Endometrial microvascular endothelial cells (primary cell): ENCODE measurements around the gene ZNF497. TPM values are rescaled to one million over a fixed set of nuclear protein-coding genes. Genes with fewer than 3 reads are reported as not detected.
"Not testable (repeated sequence)": the region's sequence is repeated elsewhere in the genome, so short reads cannot be mapped to it uniquely, and the experiment has no call there.

ENCODE experiments used
- in situ Hi-C: cut with HindIII; loops from 2 replicates; pipeline ENCODE4 v1.10.0; 2017; ENCODE audit warnings: low sequenced_read_pairs, low pct_unique_long_range_greater_than_20kb; ENCODE audit errors: inconsistent ontology term
- total RNA-seq: library from RNA; depleted of rRNA; stranded (reverse); fragments of >200 nt; gene quantifications from one replicate; pipeline ENCODE4 v1.2.3, GENCODE V29; 2015; ENCODE audit errors: inconsistent ontology term

ZNF497 gene
- total RNA-seq, 1 donor from 2014 or later: 0.19 TPM

DNA sequence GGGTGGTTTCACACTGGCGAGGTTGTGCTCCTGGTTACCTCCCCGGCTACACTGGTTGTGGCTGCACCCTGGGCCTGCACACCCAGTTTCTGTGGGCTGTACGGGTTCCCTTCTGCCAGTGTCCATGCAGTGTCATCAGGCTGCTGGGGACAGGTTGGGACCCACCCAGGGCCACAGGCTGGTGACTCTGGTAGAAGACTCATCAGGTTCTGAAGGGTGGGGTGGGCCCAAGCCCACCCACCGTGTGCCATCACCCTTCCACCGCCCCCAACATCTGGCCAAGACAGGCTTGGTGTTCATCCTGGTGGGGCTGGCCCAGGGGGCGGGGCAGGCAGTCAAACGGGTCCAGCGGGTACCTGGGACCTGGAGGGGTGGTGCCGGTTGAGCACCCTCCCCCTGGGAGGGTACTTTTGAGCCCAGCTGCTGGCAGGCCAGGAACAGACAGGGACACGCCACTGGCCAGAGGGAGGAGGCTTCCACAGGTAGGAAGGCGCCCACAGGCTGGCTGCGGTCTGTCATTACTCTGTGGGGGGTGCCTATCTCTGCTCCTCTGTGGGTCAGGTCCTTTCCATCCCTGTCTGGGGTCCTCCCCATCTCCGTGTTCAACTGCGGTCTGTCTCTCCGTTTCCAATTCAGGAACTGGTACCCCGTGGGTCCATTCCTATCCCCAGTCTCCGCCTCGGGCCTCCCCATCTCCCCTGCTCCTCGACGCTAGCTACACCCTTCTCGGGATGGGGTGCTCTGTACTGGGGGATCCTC lies 32.8 kb upstream of the ZNF497 start, which contains the start of gene RNF225:
Gene RNF225 (plus strand): TSS at position 437 of the 759 bp plus-strand sequence. CDS start 434 bp downstream, outside the sequence.
- in situ Hi-C loops: no loop called here

DNA sequence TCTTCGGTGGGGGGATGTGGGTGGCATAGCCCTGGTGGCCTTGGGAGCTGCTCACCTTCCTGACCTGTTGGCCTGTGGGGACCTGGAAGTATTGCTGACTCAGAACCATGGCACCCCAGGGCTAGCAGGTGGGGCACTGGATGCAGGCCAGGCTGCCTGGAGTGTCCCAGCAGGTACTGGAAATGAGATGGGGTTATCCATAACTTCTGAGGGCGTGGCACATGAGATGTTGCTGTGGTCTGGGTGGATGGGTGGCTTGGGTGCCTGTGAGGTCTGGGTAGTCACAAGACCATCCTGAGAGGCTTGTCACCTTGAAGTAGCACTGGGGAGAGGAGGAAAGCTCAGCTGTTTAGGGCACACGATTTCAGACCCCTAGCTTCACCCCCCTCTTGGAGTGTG lies 32.3 kb upstream of the ZNF497 start:
- in situ Hi-C loops: no loop called here

DNA sequence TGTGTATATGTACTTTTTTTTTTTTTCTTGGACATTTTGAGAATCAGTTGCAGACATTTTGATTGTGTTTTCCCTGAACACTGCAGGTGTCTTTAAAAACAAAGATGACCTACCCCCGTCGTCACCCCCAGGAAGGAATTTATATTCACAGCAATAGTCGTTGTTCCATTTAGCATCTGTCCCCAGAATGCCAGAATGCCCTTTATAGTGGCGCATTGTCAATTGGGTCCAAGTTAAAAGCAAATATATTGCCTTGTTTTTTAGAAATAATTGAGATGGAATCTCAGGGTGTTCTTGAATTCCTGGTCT lies 31.1 kb upstream of the ZNF497 start:
- in situ Hi-C loops: no loop called here

DNA sequence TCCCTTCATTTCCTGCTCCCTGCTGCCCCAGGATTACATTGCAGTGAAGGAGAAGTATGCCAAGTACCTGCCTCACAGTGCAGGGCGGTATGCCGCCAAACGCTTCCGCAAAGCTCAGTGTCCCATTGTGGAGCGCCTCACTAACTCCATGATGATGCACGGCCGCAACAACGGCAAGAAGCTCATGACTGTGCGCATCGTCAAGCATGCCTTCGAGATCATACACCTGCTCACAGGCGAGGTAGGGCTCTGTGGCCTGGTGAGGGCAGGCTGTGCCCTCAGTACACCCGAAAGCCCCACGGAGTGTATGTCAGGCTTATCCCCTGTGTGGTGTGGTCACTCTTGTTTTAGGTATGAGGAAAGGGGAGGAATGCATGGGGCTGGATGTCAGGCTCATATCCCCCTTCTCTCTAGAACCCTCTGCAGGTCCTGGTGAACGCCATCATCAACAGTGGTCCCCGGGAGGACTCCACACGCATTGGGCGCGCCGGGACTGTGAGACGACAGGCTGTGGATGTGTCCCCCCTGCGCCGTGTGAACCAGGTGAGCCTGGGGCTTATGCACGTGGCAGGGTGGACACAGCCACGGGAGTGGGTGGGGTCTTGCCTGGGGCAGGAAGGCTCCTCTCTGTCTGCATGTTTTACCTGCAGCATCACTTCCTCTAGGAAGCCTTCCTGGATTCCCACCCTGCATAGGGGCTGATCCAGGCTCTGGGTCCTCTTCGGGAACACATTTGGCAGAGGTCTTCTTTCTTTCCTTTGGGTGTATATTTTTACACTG lies 30.6 kb upstream of the ZNF497 start:
- in situ Hi-C loops: no loop called here

DNA sequence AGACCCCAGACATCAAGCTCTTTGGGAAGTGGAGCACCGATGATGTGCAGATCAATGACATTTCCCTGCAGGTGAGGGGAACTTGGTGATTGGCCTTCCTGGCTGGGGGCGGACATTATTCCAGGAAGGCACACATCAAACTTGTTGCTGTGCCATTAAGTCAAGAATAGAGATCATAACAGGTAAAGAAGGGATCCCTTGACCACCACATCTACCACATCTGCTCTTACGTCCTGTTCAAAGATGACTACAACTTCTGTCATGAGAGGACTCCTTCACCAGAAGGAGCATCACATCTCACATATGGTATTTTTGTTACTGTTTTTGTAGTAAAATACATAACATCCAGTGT lies 25.6 kb upstream of the ZNF497 start:
- in situ Hi-C loops: no loop called here

DNA sequence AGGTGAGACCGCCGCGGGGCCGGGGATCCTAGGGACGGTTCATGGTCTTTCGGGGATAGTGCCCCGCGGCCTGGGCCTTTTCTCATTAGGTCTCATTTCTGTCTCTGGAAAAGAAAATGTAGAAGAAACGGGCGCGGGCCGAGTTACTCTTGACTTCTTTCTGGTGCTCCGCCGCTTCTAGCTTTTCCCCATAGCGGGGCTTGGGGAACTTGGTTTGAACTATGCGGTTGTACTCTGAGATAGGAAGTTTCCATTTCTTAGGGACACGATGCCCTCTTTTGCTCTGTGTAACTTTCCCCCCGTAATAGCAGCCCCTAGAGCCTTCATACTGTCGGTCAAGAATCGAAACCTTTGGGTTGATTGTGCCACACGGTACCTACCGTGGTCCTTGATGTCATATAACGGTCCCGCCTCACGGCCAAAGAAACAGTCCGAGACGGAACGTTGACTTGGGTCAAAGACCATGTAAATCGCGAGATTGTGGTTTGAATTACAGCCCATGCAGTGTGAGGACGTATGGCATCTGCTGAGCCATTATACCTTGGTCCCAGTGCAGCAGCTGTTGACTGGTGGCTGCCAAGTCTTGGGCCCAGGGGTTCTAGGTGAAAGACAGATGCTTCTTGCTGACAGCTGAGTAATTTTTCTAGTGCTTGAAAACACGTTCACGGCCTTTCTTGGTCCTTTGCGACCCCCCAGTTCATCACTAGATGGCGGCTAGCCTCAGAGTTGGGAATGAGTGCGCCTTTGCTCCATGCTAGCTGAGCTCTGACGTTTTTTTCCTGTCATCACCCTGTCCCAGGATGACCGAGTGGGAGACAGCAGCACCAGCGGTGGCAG lies 25.0 kb upstream of the ZNF497 start:
- in situ Hi-C loops: no loop called here

DNA sequence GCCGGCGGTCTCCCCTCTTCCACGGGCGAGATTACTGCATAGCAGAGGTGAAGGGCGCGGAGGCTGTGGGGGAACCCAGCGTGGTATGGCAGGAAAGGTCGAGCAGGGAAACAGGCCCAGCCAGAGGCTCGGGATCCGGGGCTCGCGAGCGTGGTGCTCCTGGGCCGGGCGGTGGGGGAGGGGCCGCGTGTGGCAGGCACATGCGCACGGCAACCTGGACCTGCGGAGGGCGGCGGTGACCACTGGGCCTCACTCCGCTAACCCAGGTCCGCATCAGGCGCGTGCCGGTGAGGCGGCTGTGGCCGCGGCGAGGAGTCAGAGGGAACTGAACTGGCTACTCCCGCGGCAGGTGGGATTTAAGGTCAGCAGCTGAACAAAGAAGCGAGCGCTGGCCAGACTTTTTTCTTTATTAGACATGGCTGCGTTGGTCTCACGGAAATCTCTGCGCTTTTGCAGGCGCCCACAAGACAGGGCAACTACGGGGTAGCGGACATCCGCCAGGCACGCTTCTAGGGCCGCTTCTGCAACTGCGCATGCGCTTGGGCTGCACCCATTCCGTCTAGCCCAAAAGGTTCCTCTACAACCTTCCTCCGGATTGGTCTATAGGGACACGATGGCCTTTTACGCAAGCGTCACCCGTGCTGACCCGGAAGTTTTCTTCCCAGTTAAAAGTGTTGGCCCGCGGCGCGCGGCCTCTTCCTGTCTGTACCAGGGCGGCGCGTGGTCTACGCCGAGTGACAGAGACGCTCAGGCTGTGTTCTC lies 24.2 kb upstream of the ZNF497 start, which contains the start of gene RPS5:
Gene RPS5 (plus strand): TSS at position 694 of the 762 bp plus-strand sequence. CDS start 869 bp downstream, outside the sequence.
- in situ Hi-C loops: no loop called here

DNA sequence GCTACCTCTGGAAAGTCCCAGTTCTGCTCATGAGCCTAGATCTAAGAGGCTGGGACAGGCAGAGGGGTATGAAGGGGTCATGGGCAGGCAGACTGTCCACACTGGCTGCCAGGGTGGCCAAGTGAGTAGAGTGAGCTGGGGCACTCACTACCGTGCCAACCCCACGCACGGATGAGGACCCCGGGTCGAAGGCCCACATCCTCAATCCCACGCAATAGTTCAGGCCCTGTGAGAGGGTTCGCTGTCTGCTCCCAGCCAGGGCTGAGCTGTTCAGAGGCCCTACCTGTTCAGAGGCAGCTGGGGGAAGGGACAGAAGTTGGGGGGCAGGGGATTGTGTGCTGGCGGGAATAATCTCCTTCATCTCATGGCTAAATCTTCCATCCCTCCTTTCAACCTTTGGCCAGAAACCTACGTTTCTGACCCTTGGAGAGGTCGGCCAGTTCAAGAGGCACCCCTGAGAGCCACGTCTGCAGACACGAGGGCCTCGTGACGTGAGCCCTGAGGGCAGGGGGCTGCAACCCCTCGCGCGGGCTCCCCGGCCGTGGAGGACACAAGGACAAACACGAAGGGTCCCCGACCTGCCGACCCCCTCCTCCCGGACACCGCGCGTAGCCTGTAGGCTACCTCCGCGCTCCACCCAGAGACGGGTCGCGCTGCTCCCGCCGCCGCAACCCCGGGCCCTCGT lies 23.5 kb upstream of the ZNF497 start:
- in situ Hi-C loops: no loop called here

DNA sequence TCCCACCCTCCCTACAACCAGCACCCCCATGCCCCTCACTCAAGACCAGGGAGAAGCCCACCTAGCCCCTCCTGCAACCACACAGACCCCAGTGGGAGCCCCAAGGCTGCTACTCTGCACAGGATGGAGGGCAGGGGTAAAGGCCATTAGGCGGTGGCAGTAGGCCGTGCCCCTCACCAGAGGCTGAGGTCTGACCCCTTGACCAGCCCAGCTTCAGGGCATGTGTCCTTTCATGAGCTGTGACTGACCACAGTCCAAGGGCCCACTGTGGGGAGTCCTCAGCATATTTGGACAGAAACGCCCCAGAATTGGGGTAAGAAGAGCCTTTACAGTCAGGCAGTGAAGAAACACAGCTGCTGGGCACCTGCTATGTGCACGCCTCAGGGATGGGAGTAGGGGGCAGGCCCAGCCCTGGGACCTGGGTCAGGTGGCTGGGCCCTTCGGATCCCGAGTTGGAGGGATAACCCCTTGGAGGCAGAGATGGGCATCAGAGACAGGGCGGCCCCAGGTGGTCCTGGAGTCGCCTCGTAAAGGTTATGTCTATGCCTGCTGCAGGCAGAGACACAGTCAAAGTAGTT lies 22.9 kb upstream of the ZNF497 start:
- in situ Hi-C loops: no loop called here

DNA sequence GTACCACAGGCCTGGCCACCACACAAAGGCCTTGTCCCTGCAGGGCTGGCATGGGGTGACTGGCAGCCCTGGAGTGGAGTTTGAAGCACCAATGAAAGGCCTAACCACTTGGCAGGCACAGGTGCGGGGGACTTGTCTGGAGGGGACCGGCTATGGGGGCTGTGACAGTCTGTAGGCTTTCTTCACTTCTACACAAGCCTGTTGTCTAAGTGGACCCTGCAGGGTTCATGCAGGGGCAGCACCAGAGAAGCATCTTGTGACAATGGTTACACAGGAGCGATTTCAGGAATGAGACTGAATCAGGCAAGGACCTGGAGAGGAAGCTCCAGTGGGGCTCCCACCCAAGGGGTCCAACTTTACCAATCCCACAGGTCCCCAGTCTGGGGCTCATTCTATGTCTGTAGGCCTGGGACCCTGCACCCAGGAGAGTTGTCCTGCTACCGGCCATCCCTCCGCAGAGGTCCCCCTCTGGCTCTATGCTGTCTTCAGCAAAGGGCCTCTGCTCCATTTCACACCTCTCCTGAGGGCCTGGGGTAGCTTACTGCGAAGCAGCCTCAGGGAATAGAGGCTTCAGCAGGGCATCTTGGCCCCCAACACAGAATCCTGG lies 20.5 kb upstream of the ZNF497 start:
- in situ Hi-C loops: no loop called here

DNA sequence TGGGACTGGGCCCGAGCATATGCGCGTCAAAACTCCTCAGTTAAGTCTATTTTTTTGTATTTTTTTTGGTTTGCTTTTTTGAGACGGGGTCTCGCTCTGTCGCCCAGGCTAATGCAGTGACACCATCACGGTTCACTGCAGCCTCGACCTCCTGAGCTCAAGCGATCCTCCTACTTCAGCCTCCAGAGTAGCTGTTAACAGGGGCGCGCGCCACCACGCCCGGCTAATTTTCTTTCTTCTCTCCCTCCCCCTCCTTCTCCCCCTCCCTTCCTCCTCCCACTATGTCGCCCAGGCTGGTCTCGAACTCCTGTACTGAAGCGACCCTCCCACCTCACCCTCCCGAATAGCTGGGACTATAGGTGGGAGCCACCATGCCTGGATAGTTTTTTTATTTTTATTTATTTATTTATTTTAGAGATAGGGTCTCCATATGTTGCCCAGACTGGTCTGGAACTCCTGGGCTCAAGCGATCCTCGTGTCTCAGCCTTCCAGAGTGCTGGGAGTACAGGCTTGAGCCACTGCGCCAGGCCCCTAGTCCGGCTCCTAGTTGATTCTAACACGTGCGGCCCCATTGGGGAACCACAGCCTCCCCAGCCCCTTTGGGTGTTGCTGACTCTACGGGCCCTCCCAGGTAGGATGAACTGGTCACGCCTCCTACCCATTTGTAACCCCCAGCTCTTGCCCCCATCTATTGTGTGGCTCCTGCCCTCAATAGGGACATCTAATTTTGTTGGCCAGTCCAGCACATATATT lies 19.1 kb upstream of the ZNF497 start:
- in situ Hi-C loops: no loop called here

DNA sequence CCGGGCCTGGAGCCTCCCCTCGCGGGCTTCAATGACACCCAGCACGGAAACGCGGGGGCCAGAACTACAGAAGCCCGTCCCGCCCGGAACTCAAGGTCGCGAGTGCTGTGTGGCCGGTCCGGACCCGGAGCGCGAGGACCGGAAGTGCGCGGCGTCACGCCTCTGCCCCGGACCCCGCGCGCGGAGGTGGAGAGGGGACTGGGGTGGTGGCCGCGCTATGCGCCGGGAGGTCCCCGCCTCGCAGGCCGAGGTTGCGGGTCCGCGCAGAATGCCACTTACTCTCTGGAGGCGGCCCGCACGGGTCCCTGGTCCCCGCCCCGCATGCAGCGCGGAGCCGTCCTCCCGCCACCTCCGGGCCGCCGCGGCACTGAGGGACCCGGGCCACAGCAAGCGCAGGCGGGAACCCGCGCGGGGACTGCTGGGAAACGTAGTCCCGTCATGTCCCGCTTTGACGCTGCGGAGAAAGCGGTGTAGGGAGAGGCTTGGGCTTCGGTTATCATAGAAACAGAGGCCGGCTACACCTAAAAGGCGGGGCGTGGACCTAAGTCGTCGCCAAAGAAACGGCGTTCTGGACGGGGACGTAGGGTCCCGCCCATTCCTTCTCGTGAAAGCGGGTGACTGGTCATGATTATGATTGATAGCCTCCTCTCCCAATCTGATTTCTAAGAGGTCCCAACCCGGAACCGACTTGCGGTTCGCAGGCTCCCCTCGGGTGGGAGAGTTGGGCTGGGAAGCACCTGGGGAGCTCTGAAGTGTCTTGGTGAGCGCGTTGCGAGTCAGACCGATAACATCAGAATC lies 18.3 kb upstream of the ZNF497 start, which contains the start of gene ZNF837:
Gene ZNF837 (minus strand): TSS at position 369 of the 798 bp plus-strand sequence. CDS start 11,698 bp downstream, outside the sequence.
- in situ Hi-C loops: no loop called here

DNA sequence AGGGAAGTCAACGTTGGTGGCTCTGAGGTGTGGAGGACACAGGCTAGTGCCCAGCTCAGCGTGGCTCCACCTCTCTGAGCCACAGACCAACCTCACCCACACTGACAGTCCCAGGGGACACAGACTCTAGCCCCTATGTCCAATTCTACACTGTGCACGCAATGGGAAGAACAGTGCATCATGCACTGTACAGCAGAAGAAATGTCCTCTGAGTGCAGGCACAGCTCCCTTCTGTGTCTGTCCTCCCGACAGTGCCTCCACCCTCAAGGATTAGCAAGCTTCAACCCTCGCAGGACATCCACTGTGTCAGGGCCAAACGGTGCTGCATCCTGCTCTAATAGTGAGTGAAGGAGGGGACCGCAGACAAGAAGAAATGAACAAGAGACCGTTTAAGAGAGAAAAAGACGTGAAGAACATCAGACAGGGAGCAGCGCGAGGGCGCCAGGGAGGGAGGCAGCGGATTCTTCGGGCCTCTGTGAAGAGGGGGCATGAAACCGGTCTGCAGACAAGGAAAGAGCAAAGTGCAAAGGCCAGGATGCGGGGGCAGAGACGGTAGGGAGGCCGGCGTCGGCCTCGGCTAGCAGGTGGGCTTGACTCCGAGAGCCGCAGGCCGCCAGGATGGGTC lies 17.6 kb upstream of the ZNF497 start:
- in situ Hi-C loops: no loop called here

DNA sequence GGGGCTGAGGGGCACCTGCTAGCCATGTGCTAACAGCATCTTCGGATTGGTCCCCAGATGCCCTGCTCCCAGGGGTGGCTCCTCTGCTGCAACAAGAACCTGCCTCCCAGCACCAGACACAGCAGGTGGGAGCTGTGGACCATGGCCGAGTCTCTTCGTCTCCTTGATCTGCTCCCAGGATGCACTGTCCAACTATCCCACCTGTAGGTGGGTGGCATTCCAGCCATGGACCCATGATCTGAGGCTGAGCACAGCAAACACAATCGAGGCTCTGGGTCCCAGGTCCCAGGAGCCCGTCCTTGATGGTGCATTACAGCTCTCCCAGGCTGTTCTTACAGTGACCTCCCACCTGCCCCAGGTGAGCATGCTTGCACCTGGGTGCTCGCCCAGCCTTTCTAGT lies 16.7 kb upstream of the ZNF497 start:
- in situ Hi-C loops: no loop called here

DNA sequence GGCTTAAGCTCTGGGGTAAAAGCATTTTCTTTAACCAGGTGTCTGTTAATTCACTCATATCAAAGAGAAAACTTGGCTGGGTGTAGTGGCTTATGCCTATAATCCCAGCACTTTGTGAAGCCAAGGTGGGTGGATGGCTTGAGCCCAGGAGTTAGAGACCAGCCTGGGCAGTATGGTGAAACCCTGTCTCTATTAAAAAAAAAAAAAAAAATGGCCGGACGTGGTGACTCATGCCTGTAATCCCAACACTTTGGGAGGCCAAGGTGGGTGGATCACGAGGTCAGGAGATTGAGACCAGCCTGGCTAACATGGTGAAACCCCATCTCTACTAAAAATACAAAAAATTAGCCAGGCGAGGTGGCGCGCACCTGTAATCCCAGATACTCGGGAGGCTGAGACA lies 14.2 kb upstream of the ZNF497 start:
- in situ Hi-C loops: not testable (repeated sequence)

DNA sequence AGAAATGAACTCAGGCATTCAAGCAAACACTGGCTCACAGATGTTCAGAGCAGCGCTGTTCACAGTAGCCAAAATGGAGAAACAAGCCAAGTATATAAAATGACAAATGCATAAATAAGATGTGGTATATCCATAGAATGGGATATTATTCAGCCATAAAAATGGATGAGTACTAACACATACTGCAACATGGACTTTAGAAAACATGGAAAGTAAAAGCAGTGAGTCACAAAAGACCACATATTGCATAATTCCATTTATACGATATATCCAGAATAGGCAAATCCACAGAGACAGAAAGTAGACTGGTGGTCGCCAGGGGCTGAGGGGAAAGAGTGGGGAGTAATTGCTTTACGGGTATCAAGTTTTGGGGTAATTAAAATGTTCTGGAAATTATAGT lies 11.6 kb upstream of the ZNF497 start:
- in situ Hi-C loops: no loop called here
